HCT116 (cell line): Measurements from ENCODE around the gene SEMA4B. TPM values are rescaled to one million over a fixed set of nuclear protein-coding genes. Genes with fewer than 3 reads are reported as not detected.

ENCODE experiments used
- ATAC-seq: fragments of 200-7000 bp; cut with Tn5 transposase; 2 replicates; pipeline ENCODE4 v1.9.1; 2020; ENCODE audit warnings: mild to moderate bottlenecking, moderate library complexity
- BruUV-seq: library from RNA; stranded (reverse); fragments of 400-500 nt; replicated peaks from 2 replicates; lab custom pipeline; 2021; lab: Mats Ljungman, UMichigan
- CTCF ChIA-PET: fragments of 300-600 bp; sonication (Branson Sonifier 250); formaldehyde crosslinking; loops from one replicate; lab custom pipeline; 2021; ENCODE audit warnings: antibody characterized with exemption; lab: Charles Lee
- POLR2A ChIA-PET: fragments of 300-600, 350-600 bp; sonication (Branson Sonifier 250); formaldehyde crosslinking; loops from one replicate; lab custom pipeline; 2021; ENCODE audit warnings: antibody characterized with exemption; lab: Charles Lee
- RAD21 ChIA-PET, 2 experiments: fragments of 300-600 bp; sonication (Branson Sonifier 250); formaldehyde crosslinking; loops; one replicate each; lab custom pipeline; 2023; ENCODE audit warnings: low total read pairs in 2 of 2; ENCODE audit not compliant: uncharacterized antibody in 2 of 2, unreplicated experiment in 2 of 2, low non-redundant PET in 1 of 2; lab: Charles Lee
- DNase-seq: peaks from one replicate; pipeline ENCODE4 v3.0.0-alpha.2; 2010; ENCODE audit warnings: low read depth, low spot score
- H2AFZ ChIP-seq: fragments of 200-600 bp; shearing (Covaris generic), sonication (generic); 2 replicates; pipeline ENCODE4 v1.6.1; 2017; ENCODE audit warnings: low read depth, mixed run types, mixed read lengths, antibody characterized with exemption, low read length; ENCODE audit not compliant: poor library complexity, severe bottlenecking
- H3K27ac ChIP-seq: 2 replicates; pipeline ENCODE4 v1.5.1; 2012; ENCODE audit warnings: low read depth, low read length
- H3K27me3 ChIP-seq: fragments of 200-600 bp; sonication (generic); 2 replicates; pipeline ENCODE4 v1.6.1; 2016; ENCODE audit warnings: mixed run types, low read length, mixed read lengths; ENCODE audit not compliant: insufficient read depth
- H3K36me3 ChIP-seq, 2 experiments: fragments of 200-500 bp in 1 of 2; fragments of 200-600 bp in 1 of 2; sonication (Bioruptor generic) in 1 of 2; sonication (generic) in 1 of 2; 2 replicates each; pipeline versions ENCODE4 v1.5.1 to v1.6.1; 2014 to 2016; ENCODE audit warnings: low read length in 2 of 2, inconsistent platforms in 1 of 2, mixed read lengths in 1 of 2, mixed run types in 1 of 2; ENCODE audit not compliant: insufficient read depth in 2 of 2, control insufficient read depth in 1 of 2
- H3K4me1 ChIP-seq, 2 experiments: fragments of 200-600 bp in 1 of 2; sonication (generic) in 1 of 2; 2 replicates each; pipeline versions ENCODE4 v1.5.1 to v1.6.1; 2012 to 2017; ENCODE audit warnings: low read length in 2 of 2, inconsistent platforms in 1 of 2, mild to moderate bottlenecking in 1 of 2, mixed read lengths in 1 of 2, mixed run types in 1 of 2, moderate library complexity in 1 of 2; ENCODE audit not compliant: insufficient read depth in 2 of 2, control insufficient read depth in 1 of 2
- H3K4me2 ChIP-seq: fragments of 200-600 bp; sonication (generic); 2 replicates; pipeline ENCODE4 v1.6.1; 2017; ENCODE audit warnings: mixed run types, low read length, mixed read lengths
- H3K4me3 ChIP-seq, 2 experiments: fragments of 200-600 bp in 1 of 2; sonication (generic) in 1 of 2; replicated peaks in 1 of 2; 2 replicates each; pipeline ENCODE4 v1.5.1; 2011 to 2016; ENCODE audit warnings: low read length in 2 of 2, control low read depth in 1 of 2, low read depth in 1 of 2, mild to moderate bottlenecking in 1 of 2, mixed read lengths in 1 of 2, mixed run types in 1 of 2
- H3K79me2 ChIP-seq: fragments of 200-600 bp; sonication (generic); 2 replicates; pipeline ENCODE4 v1.6.1; 2017; ENCODE audit warnings: mild to moderate bottlenecking, mixed run types, low read length, moderate library complexity, mixed read lengths; ENCODE audit not compliant: insufficient read depth
- H3K9ac ChIP-seq: fragments of 200-600 bp; sonication (generic); 2 replicates; pipeline ENCODE4 v1.6.1; 2016; ENCODE audit warnings: low read length, mixed read lengths
- H3K9me2 ChIP-seq: fragments of 200-600 bp; sonication (generic), shearing (Covaris generic); 2 replicates; pipeline ENCODE4 v1.6.1; 2017; ENCODE audit warnings: mixed run types, mild to moderate bottlenecking, moderate library complexity; ENCODE audit not compliant: insufficient read depth
- H3K9me3 ChIP-seq, 2 experiments: fragments of 200-500 bp in 1 of 2; fragments of 200-600 bp in 1 of 2; sonication (Bioruptor generic) in 1 of 2; sonication (generic) in 1 of 2; 2 replicates each; pipeline ENCODE4 v1.6.1; 2014 to 2017; ENCODE audit warnings: low read length in 2 of 2, mixed read lengths in 2 of 2, inconsistent platforms in 1 of 2, low read depth in 1 of 2, mild to moderate bottlenecking in 1 of 2, mixed run types in 1 of 2, moderate library complexity in 1 of 2; ENCODE audit not compliant: control insufficient read depth in 1 of 2, insufficient read depth in 1 of 2
- H4K20me1 ChIP-seq: fragments of 200-600 bp; sonication (generic), shearing (Covaris generic); 2 replicates; pipeline ENCODE4 v1.6.1; 2017; ENCODE audit warnings: mixed run types, mild to moderate bottlenecking, moderate library complexity; ENCODE audit not compliant: insufficient read depth
- CEBPB ChIP-seq: IDR thresholded peaks from 2 replicates; pipeline ENCODE4 v1.6.1; 2012; ENCODE audit warnings: low read depth
- ELF1 ChIP-seq: IDR thresholded peaks from 2 replicates; pipeline ENCODE4 v1.6.1; 2012; ENCODE audit warnings: low read depth, borderline replicate concordance
- JUND ChIP-seq: IDR thresholded peaks from 2 replicates; pipeline ENCODE4 v1.6.1; 2012
- TCF7L2 ChIP-seq: IDR thresholded peaks from 2 replicates; pipeline ENCODE4 v1.7.0; 2011; ENCODE audit warnings: borderline replicate concordance, inconsistent platforms; ENCODE audit not compliant: insufficient read depth, insufficient read length; ENCODE audit errors: extremely low read depth
- intact Hi-C: fragments of 100-400 bp; cut with micrococcal nuclease; formaldehyde crosslinking; loops from 2 replicates; pipeline ENCODE4 v1.10.0; 2022
- total RNA-seq: library from RNA; stranded (reverse); gene quantifications from one replicate; pipeline ENCODE4 v1.2.1, GENCODE V29; 2021; ENCODE audit not compliant: unreplicated experiment
- TF ChIP-seq, protein P1 (sequence below), 3 experiments: fragments of 200-600 bp in 1 of 3; sonication (generic) in 1 of 3; IDR thresholded peaks in 2 of 3; conservative IDR thresholded peaks in 1 of 3; 2 replicates each; pipeline ENCODE4 v1.5.1; 2012 to 2017; ENCODE audit warnings: low read depth in 2 of 3, low read length in 2 of 3, antibody characterized with exemption in 1 of 3, borderline replicate concordance in 1 of 3, control low read depth in 1 of 3, mild to moderate bottlenecking in 1 of 3, mixed read lengths in 1 of 3, mixed run types in 1 of 3, moderate library complexity in 1 of 3; ENCODE audit not compliant: insufficient read depth in 1 of 3
- TF ChIP-seq, protein P2 (sequence below): IDR thresholded peaks from 2 replicates; pipeline ENCODE4 v1.6.1; 2011; ENCODE audit warnings: mild to moderate bottlenecking, low read length, moderate library complexity; ENCODE audit not compliant: insufficient replicate concordance; ENCODE audit errors: extremely low read depth
- TF ChIP-seq, protein P3 (sequence below): IDR thresholded peaks from 2 replicates; pipeline ENCODE4 v1.6.1; 2012; ENCODE audit warnings: low read depth
- TF ChIP-seq, protein P4 (sequence below): IDR thresholded peaks from 2 replicates; pipeline ENCODE4 v1.6.1; 2012

Gene SEMA4B
- total RNA-seq, 1 experiment from 2014 or later, result 98.6 TPM

DNA sequence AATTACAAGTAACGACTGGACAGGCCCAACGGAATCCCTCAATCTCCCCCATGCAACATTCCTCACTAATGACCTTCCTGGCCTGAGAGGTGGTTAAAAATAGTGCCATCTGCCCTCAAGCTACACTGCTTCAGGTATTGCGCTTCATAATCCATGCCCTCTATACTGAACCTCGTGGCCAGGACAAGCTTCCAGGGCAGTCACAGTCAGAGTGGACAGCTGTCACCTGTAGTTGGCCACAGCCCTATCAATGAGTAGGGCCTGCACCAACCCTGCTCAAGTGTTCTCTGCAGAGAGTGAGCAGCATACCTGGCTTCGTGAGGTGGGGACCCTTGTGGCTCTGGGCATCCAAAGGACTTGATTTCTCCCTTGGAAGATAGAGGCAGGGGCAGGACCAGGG lies 46.9 kb upstream of the SEMA4B start:
- RAD21 ChIA-PET, result no interaction called here
- ATAC-seq, result no peak
- Histone ChIP-seq H3K9me3 (no peaks in the 10 kb centered on the region), H3K4me3 (no peak overlapping the region), H3K4me2 (no peak overlapping the region), H3K9ac (no peak overlapping the region), H3K36me3 (no peaks in the 10 kb centered on the region), H2AFZ (no peak overlapping the region), H4K20me1 (no peaks in the 10 kb centered on the region), H3K27me3 (no peaks in the 10 kb centered on the region), H3K4me1 (peaks cover 13 to 19% of the 10 kb centered on the region in 2 experiments), H3K79me2 (no peaks in the 10 kb centered on the region), H3K27ac (no peak overlapping the region), H3K9me2 (no peaks in the 10 kb centered on the region)
- TF ChIP-seq, protein P1, sequence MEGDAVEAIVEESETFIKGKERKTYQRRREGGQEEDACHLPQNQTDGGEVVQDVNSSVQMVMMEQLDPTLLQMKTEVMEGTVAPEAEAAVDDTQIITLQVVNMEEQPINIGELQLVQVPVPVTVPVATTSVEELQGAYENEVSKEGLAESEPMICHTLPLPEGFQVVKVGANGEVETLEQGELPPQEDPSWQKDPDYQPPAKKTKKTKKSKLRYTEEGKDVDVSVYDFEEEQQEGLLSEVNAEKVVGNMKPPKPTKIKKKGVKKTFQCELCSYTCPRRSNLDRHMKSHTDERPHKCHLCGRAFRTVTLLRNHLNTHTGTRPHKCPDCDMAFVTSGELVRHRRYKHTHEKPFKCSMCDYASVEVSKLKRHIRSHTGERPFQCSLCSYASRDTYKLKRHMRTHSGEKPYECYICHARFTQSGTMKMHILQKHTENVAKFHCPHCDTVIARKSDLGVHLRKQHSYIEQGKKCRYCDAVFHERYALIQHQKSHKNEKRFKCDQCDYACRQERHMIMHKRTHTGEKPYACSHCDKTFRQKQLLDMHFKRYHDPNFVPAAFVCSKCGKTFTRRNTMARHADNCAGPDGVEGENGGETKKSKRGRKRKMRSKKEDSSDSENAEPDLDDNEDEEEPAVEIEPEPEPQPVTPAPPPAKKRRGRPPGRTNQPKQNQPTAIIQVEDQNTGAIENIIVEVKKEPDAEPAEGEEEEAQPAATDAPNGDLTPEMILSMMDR (IDR thresholded peaks at IDR 0.05 in 2 of 3, conservative IDR thresholded peaks at IDR 0.05 in 1 of 3; ENCODE audit: borderline replicate concordance in 1 of 3, insufficient read depth in 1 of 3, low read depth in 2 of 3, low read length in 2 of 3), result no peak
- no peak for TF ChIP-seq CEBPB
- TF ChIP-seq, protein P2, sequence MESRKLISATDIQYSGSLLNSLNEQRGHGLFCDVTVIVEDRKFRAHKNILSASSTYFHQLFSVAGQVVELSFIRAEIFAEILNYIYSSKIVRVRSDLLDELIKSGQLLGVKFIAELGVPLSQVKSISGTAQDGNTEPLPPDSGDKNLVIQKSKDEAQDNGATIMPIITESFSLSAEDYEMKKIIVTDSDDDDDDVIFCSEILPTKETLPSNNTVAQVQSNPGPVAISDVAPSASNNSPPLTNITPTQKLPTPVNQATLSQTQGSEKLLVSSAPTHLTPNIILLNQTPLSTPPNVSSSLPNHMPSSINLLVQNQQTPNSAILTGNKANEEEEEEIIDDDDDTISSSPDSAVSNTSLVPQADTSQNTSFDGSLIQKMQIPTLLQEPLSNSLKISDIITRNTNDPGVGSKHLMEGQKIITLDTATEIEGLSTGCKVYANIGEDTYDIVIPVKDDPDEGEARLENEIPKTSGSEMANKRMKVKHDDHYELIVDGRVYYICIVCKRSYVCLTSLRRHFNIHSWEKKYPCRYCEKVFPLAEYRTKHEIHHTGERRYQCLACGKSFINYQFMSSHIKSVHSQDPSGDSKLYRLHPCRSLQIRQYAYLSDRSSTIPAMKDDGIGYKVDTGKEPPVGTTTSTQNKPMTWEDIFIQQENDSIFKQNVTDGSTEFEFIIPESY, result no peak
- TF ChIP-seq, protein P3, sequence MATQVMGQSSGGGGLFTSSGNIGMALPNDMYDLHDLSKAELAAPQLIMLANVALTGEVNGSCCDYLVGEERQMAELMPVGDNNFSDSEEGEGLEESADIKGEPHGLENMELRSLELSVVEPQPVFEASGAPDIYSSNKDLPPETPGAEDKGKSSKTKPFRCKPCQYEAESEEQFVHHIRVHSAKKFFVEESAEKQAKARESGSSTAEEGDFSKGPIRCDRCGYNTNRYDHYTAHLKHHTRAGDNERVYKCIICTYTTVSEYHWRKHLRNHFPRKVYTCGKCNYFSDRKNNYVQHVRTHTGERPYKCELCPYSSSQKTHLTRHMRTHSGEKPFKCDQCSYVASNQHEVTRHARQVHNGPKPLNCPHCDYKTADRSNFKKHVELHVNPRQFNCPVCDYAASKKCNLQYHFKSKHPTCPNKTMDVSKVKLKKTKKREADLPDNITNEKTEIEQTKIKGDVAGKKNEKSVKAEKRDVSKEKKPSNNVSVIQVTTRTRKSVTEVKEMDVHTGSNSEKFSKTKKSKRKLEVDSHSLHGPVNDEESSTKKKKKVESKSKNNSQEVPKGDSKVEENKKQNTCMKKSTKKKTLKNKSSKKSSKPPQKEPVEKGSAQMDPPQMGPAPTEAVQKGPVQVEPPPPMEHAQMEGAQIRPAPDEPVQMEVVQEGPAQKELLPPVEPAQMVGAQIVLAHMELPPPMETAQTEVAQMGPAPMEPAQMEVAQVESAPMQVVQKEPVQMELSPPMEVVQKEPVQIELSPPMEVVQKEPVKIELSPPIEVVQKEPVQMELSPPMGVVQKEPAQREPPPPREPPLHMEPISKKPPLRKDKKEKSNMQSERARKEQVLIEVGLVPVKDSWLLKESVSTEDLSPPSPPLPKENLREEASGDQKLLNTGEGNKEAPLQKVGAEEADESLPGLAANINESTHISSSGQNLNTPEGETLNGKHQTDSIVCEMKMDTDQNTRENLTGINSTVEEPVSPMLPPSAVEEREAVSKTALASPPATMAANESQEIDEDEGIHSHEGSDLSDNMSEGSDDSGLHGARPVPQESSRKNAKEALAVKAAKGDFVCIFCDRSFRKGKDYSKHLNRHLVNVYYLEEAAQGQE, result no peak
- no peak for TF ChIP-seq JUND
- TF ChIP-seq, protein P4, sequence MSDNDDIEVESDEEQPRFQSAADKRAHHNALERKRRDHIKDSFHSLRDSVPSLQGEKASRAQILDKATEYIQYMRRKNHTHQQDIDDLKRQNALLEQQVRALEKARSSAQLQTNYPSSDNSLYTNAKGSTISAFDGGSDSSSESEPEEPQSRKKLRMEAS, result no peak
- no peak for TF ChIP-seq ELF1
- no peak for TF ChIP-seq TCF7L2
- CTCF ChIA-PET, result no interaction called here
- POLR2A ChIA-PET, result no interaction called here
- no TSS peak for BruUV-seq
- intact Hi-C loops, result no loop called here
- DNase-seq, result no peak
